Measurements from ENCODE around the gene PDE8A.

The PDE8A gene, protein sequence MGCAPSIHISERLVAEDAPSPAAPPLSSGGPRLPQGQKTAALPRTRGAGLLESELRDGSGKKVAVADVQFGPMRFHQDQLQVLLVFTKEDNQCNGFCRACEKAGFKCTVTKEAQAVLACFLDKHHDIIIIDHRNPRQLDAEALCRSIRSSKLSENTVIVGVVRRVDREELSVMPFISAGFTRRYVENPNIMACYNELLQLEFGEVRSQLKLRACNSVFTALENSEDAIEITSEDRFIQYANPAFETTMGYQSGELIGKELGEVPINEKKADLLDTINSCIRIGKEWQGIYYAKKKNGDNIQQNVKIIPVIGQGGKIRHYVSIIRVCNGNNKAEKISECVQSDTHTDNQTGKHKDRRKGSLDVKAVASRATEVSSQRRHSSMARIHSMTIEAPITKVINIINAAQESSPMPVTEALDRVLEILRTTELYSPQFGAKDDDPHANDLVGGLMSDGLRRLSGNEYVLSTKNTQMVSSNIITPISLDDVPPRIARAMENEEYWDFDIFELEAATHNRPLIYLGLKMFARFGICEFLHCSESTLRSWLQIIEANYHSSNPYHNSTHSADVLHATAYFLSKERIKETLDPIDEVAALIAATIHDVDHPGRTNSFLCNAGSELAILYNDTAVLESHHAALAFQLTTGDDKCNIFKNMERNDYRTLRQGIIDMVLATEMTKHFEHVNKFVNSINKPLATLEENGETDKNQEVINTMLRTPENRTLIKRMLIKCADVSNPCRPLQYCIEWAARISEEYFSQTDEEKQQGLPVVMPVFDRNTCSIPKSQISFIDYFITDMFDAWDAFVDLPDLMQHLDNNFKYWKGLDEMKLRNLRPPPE

DNA sequence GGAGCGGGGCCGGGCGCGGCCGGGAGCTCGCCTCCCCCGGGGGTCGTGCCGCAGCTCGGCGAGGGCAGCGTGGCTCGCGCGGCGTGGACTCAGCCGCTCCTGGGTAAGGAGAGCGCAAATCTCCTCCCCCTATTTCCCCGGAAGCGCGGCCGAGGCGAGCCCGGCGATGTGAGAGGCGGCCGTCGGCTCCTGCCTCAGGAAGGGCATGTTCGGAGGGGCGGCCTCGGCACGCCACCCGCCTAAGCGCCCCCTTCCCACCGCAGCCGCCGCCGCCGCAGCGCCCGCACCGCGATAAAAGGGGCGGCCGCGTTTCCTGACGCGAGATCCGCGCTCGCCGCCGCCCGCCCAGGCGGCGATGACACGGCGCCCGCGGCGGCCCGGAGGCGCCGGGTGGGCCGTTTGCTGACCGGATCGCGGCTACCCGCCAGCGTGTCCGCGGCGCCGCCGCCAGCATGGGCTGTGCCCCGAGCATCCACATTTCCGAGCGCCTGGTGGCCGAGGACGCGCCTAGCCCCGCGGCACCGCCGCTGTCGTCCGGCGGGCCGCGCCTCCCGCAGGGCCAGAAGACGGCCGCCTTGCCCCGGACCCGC, at the start of gene PDE8A:
Gene PDE8A (plus strand): TSS at position 146 of the 590 bp plus-strand sequence. CDS start 307 bp downstream, at position 453.
- DNase-seq, result no peak

DNA sequence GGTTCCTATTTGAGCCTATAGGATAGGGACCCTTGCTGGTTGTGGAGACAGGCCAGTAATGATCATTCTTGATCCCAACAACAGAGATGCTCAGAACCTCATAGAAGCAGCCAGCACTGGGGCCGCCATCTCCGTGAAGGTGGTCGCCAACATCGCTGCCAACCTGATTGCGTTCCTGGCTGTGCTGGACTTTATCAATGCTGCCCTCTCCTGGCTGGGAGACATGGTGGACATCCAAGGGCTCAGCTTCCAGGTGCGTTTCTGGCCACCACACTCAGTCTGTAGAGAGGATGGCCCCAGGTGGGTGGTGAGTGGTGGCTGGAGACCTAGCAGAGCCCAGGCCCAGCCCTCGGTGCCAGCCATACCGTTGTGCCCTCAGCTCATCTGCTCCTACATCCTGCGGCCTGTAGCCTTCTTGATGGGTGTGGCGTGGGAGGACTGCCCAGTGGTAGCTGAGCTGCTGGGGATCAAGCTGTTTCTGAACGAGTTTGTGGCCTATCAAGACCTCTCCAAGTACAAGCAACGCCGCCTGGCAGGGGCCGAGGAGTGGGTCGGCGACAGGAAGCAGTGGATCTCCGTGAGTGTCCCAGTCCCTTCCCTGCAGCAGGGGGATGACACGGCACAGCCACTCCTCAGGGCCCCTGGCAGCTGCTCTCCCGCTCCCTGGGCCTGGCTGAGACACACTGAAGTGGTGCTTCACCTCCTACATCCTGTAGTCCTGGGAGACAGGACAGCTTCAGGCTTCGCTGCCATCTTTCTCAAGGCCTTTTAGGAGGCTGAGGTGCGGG, 46.5 kb upstream of the PDE8A start:
- DNase-seq, result no peak

DNA sequence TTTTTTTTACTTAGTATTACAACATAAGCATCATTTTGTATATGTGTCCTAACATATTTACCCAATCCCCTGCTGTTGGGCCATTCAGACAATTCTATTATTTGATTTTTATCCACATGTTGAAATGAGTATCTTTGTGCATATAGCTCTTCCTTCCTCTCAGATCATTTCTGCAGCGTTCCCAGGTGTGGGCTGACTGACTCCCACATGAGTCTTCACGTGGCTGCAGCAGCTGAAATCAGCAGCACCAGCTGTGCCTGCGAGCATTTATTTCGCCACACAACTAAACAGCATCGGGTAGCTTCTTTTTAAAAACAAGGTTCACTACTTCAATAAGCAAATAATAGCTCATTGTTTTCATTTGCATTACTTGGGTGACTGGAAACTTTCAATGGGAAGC, 44.5 kb upstream of the PDE8A start:
- no peak for DNase-seq

DNA sequence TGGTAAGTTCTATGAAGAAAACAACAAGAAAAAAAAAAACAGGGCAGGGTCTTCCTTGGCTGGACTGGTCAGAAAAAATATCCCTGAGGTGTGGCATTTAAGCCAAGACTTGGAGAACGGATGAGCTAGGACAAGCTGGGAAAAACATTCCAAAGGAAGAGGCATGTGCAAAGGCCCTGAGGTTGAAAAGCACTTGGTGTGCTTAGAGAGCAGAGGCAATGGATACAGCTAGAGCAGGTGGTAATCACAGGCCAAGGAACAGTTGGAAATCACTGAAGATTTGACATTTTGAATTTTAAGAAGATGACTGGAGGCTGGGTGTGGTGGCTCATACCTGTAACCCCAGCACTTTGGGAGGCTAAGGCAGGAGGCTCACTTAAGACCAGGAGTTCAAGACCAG, 42.9 kb upstream of the PDE8A start:
- no peak for DNase-seq

DNA sequence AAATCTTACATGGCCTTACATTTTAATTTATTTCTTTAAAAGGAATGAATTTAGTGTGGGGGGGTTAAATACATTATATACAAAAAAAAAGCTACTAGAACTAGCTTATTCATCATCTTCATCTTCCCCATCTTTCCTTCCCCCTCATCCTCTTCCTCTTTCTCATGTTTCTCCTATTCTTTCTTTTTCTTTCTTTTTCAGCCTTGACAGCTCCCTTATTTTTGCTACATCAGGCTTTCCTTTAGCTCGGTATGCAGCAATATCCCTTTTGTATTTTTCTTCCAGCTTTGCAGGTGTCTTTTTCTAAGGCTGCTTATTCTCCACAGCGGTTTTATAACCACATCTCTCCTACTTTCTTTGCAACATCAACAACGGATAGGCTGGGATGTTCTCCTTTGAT, 41.3 kb upstream of the PDE8A start:
- no peak for DNase-seq

DNA sequence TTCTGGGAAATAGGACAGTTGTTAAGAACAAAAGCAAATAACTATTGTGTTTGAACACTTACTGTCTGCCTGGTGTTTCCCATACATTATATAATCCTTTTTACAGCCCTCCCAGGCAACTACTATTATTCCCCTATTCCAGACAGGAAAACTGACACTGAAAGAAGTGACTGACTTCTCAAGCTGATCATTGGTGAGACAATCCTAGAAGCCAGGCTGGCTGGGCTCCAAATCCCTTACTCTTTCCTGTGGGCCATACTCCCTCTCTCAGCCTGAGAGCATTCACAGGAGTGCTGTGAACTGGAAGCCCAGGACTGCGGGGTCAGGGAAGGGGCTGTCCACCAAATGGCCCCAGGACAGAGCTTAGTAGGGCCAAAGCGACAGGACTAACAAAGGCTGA, 39.2 kb upstream of the PDE8A start:
- DNase-seq, result no peak

DNA sequence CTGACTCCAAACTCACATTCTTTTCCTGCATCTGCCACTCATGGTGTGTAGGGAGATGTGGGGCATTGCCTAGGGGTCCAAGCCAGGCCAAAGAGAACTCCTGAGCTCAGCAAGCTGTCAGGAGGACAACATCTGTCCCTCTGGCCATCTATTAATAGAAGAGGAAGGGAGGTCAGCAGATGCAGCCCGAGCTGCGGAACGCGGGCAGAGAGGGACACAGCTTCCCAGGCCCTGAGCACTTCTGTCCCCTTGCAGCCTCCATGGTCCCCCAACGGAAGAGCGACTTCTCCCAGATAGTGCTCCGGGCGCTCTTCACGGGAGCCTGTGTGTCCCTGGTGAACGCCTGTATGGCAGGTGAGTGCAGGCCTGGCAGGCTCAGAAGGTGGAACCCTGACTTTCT, 37.3 kb upstream of the PDE8A start:
- DNase-seq, result no peak

DNA sequence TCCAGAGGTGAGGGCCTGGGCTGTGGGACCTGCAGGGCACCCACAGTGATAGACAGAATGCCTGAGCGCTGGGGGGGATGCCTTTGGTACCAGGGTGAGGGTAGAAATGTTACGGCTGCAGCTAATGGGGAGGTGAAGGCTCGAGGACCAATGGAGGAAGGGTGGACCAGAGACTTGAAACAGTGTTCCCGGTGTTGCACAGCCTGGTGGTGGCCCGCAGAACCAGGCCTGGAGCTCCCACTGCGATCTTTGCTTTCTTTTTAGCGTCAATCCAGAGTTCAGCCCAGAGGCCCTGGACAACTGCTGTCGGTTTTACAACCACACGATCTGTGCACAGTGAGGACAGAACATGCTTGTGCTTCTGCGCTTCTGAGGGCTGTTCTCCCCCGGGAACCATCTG, 36.8 kb upstream of the PDE8A start:
- no peak for DNase-seq

DNA sequence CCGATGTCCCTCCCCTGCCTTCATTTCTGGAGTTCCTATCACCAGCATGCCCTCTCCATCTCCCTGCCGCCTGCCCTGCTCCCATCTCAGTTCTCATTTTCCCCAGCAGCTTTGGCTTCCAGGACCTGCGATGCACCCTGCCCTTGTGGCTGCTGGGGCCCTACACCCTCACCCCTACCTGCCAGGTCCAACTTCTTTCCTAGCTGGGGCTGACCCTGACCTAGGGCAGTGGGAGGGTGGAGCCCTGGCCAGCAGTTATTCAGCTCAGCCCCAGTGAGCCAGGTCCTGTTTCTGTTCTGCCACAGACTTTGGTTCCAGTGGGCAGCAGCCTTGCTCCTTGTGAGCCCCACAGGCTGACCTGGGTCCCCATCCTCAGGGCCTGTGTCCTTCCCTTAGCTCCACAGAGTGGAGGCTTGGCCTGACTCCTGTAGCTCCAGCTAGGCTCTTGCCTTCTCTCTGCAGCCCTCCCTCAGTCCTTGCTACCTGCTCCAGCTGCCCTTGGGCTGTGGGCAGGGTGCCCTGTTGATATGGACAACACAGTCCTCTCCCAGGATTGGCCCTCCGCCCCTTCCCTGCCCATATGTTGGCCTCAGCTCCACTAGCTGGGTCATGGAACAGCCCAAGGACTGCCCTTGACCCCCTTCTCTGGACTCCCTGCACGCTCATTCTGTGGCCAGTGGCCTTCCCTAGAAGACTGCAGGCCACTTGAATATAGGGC, 34.7 kb upstream of the PDE8A start:
- DNase-seq, result no peak

DNA sequence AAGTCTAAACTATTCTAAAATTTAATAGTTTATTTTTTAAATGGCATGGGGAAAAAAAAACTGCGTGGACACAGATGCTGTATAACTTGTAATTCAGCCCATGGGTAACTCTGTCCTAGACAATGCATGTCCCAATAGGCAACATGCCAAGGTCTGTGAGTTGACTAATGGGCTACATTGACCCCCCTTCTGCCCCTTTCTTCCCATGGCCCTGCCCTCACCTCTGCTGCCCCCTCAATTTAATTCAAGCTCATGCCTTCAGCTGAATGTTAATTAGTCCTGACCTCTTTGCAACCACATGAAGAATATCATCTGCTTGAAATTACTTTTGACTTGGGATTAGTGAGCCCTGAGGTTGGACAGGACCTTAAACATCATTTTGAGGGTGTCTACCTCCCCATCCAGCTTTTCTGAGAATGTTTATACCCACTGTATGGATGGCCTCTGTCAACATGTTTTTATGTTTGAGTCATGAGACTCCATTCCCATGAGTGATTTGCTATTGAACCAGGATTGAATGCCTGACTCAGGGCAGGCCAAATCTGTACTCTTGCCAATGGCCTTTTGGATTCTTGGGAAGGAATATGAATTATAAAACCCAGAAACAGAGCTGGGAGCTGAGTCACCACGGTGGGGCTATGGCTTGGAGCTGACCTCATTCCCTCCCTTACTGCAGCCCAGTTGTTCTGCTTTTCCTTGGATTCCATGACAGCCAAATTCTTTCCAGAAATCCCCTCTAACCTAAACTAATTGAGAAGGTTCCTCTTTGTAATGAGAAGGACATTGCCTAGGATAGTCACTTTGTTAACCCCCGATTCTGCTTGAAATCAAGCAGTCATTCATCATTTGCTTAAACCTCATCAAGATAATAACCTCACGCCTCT, 33.5 kb upstream of the PDE8A start:
- DNase-seq, result no peak

DNA sequence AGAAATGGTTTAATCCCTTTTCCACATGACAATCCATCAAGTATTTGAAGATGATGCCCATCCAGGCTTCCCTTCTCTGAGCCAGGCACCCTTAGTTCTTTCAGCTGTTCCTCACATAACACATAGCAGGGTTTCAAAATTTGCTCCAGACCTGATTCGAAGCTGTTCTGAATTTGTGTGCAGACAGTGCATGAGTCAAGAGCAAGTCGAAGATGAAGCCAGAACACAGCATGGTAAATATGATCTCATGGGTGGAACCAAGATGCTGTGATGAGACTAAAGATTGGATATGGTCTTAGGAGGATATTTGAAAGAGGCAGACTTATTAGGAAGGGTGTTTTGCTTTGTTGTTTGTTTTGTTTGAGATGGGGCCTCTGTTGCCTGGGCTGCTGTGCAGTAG, 32.6 kb upstream of the PDE8A start:
- no peak for DNase-seq

DNA sequence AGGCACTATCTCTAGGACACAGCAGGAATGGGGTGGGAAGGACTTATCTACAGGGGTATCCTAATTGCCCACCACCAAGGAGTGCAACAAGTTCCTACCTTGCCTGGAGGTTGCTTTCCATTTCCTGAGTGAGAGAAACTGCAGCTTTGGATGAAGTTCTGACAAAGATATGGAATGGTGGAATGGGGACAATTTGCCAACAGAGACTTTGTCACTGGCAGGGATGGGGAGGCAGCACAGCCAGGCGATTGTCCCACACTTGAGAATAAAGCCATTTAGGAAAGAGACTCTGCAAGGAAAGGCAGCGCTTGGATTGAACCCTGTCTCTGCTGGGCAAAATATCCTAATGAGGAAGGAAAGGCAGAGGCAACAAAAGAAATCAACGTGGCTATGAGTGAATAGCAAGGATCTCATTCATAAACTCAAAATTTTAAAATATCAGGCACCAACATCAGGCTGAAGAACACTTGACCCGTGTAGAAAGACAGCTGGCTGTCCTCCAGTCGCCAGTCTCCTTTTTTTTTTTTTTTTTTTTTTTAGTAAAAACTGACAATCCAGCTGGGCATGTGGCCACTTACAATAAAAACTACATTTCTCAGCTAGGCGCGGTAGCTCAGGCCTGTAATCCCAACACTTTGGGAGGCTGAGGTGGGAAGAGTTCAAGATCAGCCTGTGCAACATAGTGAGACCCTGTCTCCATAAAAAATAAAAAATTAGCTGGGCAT, 31.6 kb upstream of the PDE8A start:
- DNase-seq, result no peak

DNA sequence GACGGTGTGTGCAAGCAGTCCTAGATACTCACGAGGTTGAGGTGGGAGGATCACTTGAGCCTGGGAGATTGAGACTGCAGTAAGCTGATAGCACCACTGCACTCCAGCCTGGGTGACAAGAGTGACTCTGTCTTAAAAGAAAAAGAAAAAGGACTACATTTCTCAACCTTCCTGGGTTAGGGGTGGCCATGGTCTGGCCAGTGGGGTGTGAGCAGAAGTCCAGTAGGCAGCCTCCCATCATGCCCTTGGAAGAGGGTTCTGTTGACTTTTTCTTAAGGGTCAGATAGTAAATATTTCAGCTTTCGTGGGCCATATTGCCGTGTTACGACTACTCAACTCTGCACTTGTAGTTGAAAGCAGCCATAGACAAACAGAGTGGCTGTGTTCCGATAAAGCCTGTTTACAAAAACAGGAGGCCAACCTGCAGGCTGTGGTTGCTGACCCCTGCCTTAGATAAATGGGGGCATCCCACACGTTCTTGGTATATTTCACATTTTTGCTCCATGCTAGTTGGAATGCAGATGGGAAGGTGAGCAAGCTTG, 31.0 kb upstream of the PDE8A start:
- DNase-seq, result no peak

DNA sequence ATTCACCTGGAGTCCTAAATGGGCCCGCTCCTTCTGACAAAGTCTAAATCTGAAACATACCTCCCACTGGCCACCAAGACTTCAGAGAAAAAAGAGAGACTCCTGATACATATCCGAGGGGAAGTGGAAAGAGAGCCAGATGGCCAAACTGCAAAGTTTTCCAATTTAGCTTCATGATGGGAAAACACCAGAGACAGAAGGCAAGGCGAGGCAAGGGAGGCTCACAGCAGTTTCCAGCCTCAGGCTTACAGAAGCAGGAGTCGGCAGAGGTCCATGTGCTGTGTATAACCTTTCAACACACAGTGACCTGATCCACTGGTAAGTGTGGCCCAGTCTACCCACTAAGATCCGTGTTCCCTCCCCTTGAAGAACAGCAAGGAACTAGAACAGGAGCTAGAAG, 29.9 kb upstream of the PDE8A start:
- DNase-seq, result no peak

DNA sequence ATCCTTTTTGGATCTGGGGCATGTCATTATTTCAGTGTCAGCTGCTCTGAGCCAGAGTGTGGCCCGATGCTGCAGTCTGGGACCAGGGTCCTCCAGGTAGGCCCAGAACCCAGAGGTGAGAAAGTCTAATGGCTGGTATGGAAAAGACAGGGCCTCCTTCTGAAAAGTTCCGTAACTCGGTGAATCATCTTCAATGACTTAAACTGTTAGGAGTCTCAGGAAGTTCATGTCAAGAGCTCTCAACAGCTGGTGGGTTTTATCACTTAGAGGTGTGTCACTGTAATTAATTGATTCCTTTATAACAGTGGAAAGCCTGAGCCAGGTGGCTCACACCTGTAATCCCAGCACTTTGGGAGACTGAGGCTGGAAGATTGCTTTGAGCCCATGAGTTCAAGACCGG, 28.5 kb upstream of the PDE8A start:
- DNase-seq, result no peak

DNA sequence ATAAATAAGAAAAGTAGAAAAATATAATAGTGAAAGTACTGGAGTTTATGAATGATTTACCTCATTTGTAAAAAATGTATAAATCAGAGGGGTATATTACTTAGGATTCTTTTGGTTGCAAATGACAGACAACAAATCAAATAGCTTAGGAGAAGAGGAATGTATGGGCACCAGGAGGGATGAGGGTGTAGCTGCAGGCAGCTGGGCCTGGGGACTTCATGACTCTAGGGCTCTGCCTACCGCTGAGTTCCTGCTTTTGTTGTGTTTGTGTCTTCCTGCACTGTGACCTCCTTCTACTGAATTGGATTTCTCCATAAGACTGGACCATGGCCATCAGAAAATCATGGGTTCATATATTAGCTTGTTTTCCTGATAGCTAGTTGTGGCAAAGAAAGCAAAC, 27.9 kb upstream of the PDE8A start:
- DNase-seq, result no peak

DNA sequence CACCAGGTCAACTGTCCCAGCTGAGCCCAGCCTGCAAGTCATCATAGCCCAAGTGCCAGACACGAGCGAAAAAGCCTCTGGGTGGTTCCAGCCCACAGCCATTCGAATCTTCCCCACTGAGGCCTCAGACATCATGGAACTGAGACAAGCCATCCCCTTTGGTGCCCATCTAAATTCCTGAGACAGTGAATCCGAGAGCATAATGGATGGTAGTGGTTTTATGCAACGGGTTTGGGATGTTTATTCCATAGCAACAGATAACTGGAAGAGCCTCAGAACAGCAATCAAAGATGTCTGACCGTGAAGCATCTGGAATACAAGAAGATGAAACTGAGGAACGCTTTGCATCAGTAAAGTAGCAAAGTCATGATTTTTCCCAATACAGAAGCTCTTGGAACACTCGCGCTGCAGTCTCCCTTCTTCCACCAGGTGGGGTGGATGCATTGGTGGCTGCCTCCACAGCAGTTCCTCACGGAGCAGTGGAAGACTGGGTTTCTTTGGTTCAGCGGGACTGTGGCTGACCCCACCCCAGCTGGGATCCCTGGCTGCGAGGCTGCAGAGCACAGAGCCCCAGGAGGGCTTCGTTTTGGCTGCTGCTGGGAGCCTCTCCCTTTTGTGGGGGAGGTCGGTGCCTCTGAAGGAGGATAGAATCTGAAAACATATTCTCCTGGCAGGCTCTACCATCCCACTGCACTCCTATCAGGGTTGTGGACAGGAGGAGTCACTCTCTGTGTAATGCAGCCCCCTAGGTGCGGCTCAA, 26.4 kb upstream of the PDE8A start:
- DNase-seq, result no peak

DNA sequence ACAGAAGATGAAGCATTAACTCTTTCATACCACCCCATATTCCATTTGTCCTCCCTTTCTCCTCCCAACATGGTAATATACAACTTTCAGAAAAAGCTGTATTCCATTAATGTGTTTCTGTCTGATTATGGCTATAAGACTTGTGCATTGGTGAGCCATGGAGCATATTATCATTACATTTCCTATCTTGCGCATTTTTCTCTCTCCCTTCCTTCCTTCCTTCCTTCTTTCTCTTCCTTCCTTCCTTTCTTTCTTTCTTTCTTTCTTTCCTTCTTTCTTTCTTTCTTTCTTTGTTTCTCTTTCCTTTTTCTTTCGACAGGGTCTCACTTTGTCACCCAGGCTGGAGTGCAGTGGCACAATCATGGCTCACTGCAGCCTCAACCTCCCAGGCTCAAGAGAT, 25.5 kb upstream of the PDE8A start:
- DNase-seq, result no peak

DNA sequence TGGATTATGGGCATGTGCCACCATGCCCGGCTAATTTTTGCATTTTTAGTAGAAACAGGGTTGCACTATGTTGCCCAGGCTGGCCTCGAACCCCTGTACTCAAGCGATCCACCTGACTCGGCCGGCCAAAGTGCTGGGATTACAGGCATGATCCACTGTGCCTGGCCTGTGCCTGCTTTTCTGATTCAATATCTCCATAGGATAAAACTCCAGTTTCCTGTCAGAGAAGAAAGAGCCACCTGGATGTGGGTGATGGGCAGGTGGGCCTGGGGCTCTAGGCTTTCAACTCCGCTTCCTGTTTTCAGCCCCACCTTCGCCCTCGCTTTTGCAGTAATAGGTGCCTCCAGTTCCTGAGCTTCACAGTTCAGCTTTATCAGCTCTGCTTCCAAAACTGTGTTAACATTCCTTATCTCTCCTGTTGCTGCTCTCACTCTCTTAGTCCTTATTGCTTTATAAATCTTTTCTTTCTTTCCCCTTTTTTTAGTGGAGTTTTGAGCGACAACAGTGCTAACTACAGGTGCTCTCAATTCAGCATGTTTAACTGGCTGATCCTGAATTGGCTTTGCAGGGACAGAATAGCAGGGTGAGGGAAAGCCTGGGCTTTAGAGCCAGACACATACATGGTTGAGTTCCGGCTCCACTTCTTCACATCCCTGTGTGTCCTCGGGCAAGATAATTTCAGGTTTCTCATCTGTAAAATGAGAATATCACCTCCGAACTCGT, 21.1 kb upstream of the PDE8A start:
- DNase-seq, result no peak
